Left ventricle myocardium inferior (tissue), 1 donor: ENCODE results near the gene BMF. TPM values are rescaled to one million over a fixed set of nuclear protein-coding genes. Genes with fewer than 3 reads are reported as not detected.
A peak's percentile ranks its signal among the peaks of the same experiment; 100 is the strongest.

Experiments used
- DNase-seq: peaks from one replicate; pipeline ENCODE4 v3.0.0-alpha.2; 2020
- H3K27ac ChIP-seq: fragments of 200-600 bp; replicated peaks from 2 replicates; pipeline ENCODE4 v1.8.0; 2021
- H3K27me3 ChIP-seq: fragments of 200-600 bp; 2 replicates; pipeline ENCODE4 v1.8.0; 2021; ENCODE audit warnings: low read depth
- H3K36me3 ChIP-seq: fragments of 200-600 bp; 2 replicates; pipeline ENCODE4 v1.8.0; 2021
- H3K4me1 ChIP-seq: fragments of 200-600 bp; 2 replicates; pipeline ENCODE4 v1.8.0; 2021
- H3K4me3 ChIP-seq: fragments of 200-600 bp; 2 replicates; pipeline ENCODE4 v1.8.0; 2021; ENCODE audit warnings: mild to moderate bottlenecking, moderate library complexity
- H3K9me3 ChIP-seq: fragments of 200-600 bp; replicated peaks from 2 replicates; pipeline ENCODE4 v1.8.0; 2021
- intact Hi-C: fragments of 100-400 bp; cut with micrococcal nuclease; formaldehyde crosslinking; loops from one replicate; pipeline ENCODE4 v1.11.0; 2022
- total RNA-seq: library from RNA; stranded (reverse); fragmentation: NEBNext Ultra II Directional; extraction: Animal tissue kit (Norgen Biotek cat#: 25700); gene quantifications from one replicate; pipeline ENCODE4 v1.2.1, GENCODE V29; 2021
- TF ChIP-seq, protein P1 (sequence below): fragments of 200-600 bp; IDR thresholded peaks from 2 replicates; pipeline ENCODE4 v1.8.0; 2021; ENCODE audit warnings: antibody characterized with exemption, mild to moderate bottlenecking, borderline replicate concordance
- donor health status: DM: no; HTN: yes; CAD: no; lungs with severe emphysema.

BMF gene
- total RNA-seq, 1 donor from 2014 or later, result 3.1 TPM

DNA sequence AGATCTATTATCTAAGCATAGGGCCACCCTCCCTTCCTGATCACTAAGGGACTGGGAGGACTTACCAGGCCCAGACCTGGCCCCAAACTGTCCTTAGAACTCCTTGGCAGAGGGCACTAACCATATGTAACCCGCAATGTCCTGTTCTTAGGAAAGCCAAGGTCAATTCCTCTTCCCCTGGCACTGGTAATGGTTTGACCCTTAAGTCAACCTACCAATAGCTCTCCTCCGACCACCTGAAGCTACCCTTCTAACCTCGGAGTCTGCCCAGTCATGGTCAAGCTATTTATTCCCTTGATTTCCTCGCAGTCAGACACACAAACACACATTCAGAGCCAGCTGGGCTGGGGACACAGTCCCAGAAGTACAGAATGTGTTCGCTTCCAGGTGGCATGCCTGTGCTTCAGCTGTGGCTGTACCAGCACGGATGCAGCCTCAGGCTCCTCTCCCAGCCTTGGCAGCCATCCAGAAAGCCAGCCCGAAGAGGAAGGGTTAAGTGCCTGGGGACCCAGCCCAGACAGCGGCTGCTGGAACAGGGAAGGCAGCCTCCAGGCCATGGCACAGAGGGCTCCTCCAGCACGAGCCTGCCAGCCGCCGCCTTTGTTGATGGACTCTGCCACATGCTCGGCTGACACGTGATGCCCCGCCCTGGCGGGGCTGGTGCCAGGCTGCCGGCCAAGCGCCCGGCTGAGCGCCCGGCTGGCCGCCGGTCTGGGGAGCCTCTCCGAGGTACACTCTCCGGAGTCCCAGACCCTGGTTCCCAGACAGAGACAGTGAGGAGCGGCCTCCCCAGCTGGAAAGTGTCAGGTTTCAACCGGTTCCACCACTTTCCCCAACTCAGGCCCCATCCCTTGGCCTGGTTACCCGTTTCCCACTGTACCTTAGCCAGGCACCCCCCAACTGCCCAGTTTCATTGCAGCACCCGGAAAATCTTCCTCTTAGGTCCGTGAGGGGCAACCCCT is 5.5 kb downstream of the BMF start:
- H3K4me3 ChIP-seq, result peak overlapping the region; percentile 27

DNA sequence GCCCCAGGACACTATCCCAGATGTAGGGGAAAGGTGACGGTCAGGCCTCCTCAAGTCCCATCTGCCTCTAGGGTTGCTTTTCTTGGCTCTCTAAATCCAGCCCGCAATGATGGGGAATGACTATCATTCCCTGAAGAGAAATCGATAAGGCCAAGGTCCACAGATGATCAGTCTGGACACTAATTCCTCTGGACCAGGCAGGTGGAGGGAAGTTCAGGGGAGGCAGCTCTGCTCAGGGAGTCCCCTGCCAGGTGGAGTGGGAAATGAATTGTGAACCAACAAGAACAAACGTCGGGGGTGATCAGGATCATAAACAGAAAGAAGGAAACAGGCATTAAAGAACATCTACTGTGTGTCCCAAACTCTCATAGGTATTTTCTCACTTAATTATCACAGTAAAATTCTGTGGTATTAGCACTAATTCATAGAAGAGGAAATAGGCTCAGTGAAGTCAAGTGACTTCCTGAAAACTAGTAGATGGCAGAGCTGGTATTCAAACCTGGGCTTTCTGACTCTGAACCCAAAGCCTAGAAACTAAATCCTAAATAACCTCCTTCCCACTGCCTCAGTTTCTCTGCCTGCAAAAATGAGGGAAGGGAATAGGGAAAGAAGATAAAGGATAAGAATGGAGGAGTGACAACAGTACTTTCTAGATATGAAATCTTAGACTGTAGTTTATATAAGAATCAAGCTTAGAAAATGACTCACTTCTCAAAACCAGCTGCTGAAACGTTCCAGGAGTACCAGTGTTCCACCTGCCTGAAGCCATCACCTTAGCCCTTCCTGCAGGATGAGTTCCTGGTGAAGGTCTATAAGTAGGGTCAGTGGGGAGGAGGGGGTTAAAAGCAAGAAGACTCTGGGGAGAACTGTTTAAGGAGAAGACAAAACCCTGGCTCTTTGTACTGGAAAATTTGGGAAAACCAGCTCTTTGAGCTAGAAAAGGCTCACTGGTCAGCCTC is 7.5 kb downstream of the BMF start:
- Histone ChIP-seq H3K4me3 (no peak overlapping the region), H3K4me1 (peaks cover 98% of the 10 kb centered on the region), H3K36me3 (no peaks in the 10 kb centered on the region), H3K27ac (peak overlapping the region; percentile 91), H3K27me3 (no peaks in the 10 kb centered on the region), H3K9me3 (no peaks in the 10 kb centered on the region)
- no peak for DNase-seq
- intact Hi-C loops, result loop anchor here (10.0 kb wide), 1 partner anchor 56 kb away; no protein-coding TSS in a partner anchor
- TF ChIP-seq, protein P1, sequence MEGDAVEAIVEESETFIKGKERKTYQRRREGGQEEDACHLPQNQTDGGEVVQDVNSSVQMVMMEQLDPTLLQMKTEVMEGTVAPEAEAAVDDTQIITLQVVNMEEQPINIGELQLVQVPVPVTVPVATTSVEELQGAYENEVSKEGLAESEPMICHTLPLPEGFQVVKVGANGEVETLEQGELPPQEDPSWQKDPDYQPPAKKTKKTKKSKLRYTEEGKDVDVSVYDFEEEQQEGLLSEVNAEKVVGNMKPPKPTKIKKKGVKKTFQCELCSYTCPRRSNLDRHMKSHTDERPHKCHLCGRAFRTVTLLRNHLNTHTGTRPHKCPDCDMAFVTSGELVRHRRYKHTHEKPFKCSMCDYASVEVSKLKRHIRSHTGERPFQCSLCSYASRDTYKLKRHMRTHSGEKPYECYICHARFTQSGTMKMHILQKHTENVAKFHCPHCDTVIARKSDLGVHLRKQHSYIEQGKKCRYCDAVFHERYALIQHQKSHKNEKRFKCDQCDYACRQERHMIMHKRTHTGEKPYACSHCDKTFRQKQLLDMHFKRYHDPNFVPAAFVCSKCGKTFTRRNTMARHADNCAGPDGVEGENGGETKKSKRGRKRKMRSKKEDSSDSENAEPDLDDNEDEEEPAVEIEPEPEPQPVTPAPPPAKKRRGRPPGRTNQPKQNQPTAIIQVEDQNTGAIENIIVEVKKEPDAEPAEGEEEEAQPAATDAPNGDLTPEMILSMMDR, result no peak

More for the DNA sequence above, 5.5 kb downstream of the BMF start:
- no peaks in the 10 kb centered on the region for H3K27me3 ChIP-seq
- peaks cover 97% of the 10 kb centered on the region for H3K4me1 ChIP-seq
- peak overlapping the region; percentile 91 for H3K27ac ChIP-seq
- DNase-seq, result peak; percentile 83
- TF ChIP-seq, protein P1, result no peak
- intact Hi-C loops, result loop anchor here (10.0 kb wide), 1 partner anchor 58 kb away; no protein-coding TSS in a partner anchor
- no peaks in the 10 kb centered on the region for H3K9me3 ChIP-seq
- no peaks in the 10 kb centered on the region for H3K36me3 ChIP-seq

DNA sequence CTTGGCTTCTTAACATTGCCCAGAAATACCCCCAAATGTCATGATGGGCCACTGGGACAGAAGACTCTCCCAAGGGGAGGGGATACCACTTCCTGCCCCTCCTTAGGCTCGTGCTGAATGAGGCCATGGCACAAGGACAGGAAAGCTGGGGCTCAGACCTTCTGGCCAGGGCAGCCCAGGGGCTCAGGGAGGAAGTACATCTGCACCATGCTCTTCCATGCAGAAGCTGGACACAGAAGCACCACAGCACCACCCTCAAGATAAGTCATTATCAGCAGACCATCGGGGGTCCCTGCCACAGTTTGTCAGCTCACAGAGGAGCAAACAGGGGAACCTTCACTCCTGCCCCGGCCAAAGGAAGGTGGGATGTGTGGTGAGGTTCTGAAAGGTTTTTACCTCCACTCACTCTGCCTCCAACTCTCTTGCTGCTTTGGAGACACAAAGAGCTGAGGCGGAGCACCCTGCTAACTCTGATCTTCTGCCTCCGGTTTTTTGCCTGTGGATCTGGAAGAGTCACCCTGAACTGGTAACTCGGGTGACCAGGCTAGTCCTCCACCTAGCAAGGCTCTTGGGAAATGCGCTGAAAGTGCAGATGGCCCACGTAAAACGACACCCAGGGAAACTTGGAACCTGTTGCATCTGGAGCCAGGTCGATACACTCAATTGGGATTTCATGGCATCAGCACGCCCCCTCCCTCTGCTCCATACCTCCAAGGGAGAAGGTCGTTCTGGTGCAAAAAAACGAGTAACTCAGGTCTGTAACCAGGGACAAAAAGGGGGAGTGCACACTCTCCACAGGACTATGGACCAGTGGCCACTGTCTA is 8.3 kb downstream of the BMF start:
- Histone ChIP-seq H3K36me3 (no peaks in the 10 kb centered on the region), H3K4me1 (peaks cover 98% of the 10 kb centered on the region), H3K9me3 (no peaks in the 10 kb centered on the region), H3K27ac (peak overlapping the region; percentile 91), H3K27me3 (no peaks in the 10 kb centered on the region), H3K4me3 (no peak overlapping the region)
- no peak for DNase-seq
- intact Hi-C loops, result loop anchor here (10.0 kb wide), 1 partner anchor 56 kb away; no protein-coding TSS in a partner anchor
- TF ChIP-seq, protein P1, result no peak

DNA sequence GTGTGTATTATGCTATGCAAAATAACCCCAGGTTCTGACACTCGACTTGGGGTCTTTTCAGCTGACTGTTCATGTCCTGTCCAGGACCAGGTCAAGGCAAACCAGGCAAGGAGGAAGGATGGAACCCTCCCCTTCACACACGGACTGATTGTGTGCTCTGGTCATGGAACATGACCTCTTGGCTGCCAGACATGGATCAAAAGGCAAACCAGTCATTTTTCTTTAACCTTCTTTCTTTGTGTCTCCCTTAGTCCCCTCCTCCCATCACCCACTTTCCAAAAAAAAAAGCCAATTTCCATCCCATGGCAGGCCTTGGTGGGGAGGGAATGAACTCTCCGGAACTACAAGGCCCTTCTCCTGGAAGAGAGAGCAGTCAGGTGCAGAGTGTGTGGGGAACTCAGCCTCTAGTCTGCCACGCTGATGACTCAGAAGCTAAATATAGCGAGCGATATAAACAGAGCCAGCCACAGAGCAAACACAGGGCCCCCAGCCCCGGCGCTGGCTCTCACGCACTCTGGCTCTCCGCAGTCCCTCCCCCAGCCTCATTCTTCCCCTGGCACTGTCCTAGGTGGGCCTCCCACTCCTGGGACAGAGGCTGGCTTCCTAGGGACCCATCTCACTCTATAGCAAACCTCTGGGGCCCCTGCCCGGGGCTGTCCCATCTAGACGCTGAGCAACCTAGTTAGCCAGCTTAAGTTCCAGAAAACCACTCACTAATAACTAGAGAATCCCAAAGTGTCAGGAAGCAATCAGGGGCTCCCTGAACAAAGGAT is 10.0 kb downstream of the BMF start:
- Histone ChIP-seq H3K36me3 (no peaks in the 10 kb centered on the region), H3K27ac (peak overlapping the region; percentile 91), H3K27me3 (no peaks in the 10 kb centered on the region), H3K9me3 (no peaks in the 10 kb centered on the region), H3K4me3 (peak overlapping the region; percentile 39), H3K4me1 (peaks cover 85% of the 10 kb centered on the region)
- intact Hi-C loops, result no loop called here
- TF ChIP-seq, protein P1, result no peak
- DNase-seq, result peak; percentile 52
